Liver (tissue), 3 donors: Measurements from ENCODE around the gene NOTCH4.

Source experiments
- CTCF ChIP-seq: fragments of 150-350 bp; IDR thresholded peaks from 2 replicates; pipeline ENCODE4 v1.5.1; 2017; ENCODE audit warnings: improper control_type of control experiment, low read depth, low read length; ENCODE audit not compliant: missing input control
- NR2F2 ChIP-seq: IDR thresholded peaks from 2 replicates; pipeline ENCODE4 v1.6.1; 2016; ENCODE audit warnings: antibody characterized with exemption
- RAD21 ChIP-seq, 2 donors: IDR thresholded peaks; 2 replicates each; pipeline ENCODE4 v1.6.1; 2016; ENCODE audit warnings: antibody characterized with exemption in 2 of 2, mild to moderate bottlenecking in 2 of 2
- REST ChIP-seq: IDR thresholded peaks from 2 replicates; pipeline ENCODE4 v1.6.1; 2016; ENCODE audit warnings: antibody characterized with exemption, mild to moderate bottlenecking
- SP1 ChIP-seq: IDR thresholded peaks from 2 replicates; pipeline ENCODE4 v1.6.1; 2018; ENCODE audit warnings: antibody characterized with exemption, mild to moderate bottlenecking
- TAF1 ChIP-seq: conservative IDR thresholded peaks from 2 replicates; pipeline ENCODE4 v1.6.1; 2016; ENCODE audit warnings: antibody characterized with exemption, mild to moderate bottlenecking
- TF ChIP-seq, protein P1 (sequence below): IDR thresholded peaks from 2 replicates; pipeline ENCODE4 v1.6.1; 2016; ENCODE audit warnings: antibody characterized with exemption
- TF ChIP-seq, protein P2 (sequence below): IDR thresholded peaks from 2 replicates; pipeline ENCODE4 v1.6.1; 2016; ENCODE audit warnings: antibody characterized with exemption
- donor health status: healthy.
- donor health status: healthy.

- TF ChIP-seq, protein P1, sequence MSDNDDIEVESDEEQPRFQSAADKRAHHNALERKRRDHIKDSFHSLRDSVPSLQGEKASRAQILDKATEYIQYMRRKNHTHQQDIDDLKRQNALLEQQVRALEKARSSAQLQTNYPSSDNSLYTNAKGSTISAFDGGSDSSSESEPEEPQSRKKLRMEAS = no peak
- no peak for TF ChIP-seq TAF1
- TF ChIP-seq CTCF = no peak
- no peak for TF ChIP-seq RAD21 (IDR thresholded peaks at IDR 0.05)
- no peak for TF ChIP-seq REST
- no peak for TF ChIP-seq SP1
- TF ChIP-seq NR2F2 = no peak
- TF ChIP-seq, protein P2, sequence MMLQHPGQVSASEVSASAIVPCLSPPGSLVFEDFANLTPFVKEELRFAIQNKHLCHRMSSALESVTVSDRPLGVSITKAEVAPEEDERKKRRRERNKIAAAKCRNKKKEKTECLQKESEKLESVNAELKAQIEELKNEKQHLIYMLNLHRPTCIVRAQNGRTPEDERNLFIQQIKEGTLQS = no peak
These were observed 31.2 kb downstream of the NOTCH4 start, which contains the start of gene GPSM3 for GRCh38 chr6:32192608-32193039.
